Right lobe of liver (tissue), 4 donors: ENCODE measurements around the gene EOLA2.
A peak's percentile ranks its signal among the peaks of the same experiment; 100 is the strongest.

ENCODE experiments used
- POLR2A ChIP-seq: fragments of 450-650 bp; IDR thresholded peaks from one replicate; pipeline ENCODE4 v1.6.1; 2017; ENCODE audit warnings: antibody characterized with exemption, mild to moderate bottlenecking
- TF ChIP-seq, protein P1 (sequence below), 4 donors: fragments of 200-600 bp in 3 of 4; fragments of 450-650 bp in 1 of 4; IDR thresholded peaks; one replicate each; pipeline versions ENCODE4 v1.5.1 to v1.8.0; 2016 to 2022; ENCODE audit warnings: antibody characterized with exemption in 4 of 4, mild to moderate bottlenecking in 2 of 4
- donor health status: DM: no; HTN: no; CAD: no.
- donor health status: DM: no; HTN: no; CAD: no.
- donor health status: DM: no; HTN: yes; CAD: no.

DNA sequence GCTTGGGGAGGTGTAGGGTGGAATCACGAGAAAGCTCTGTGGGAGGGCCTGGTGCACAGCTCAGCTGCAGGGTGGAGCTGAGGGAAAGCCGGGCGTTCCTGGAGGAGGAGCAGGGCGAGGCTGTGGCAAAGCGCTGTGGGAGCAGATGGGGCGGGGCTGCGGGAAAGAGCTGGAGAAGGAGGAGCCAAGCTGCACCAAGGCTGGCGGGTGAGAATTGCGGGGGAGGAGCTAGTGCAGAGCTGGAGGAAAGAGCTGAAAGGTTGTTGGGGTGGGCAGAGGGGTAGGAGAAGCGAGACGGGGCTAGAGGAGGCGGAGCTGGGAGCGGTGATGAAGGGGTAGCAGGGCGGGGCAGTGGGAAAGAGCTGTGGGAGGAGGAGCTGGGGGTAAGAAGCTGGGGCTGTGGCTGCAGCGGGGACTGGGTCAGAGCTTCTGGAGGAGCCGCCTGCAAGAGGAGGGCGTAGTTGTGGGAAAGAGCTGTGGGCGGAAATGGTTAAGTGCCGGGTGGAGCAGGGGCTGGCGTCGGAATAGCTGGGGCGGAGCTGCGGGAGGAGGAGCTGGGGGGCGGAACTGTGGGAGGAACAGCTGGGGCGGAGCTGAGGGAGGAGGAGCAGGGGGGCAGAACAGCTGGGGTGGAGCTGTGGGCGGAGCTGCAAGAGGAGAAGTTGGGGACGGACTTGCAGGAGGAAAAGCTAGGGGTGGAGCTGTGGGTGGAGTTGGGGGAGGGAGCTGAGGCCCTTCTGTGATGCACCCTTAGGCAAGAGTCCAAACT is 1.8 kb upstream of the EOLA2 start:
- TF ChIP-seq, protein P1, sequence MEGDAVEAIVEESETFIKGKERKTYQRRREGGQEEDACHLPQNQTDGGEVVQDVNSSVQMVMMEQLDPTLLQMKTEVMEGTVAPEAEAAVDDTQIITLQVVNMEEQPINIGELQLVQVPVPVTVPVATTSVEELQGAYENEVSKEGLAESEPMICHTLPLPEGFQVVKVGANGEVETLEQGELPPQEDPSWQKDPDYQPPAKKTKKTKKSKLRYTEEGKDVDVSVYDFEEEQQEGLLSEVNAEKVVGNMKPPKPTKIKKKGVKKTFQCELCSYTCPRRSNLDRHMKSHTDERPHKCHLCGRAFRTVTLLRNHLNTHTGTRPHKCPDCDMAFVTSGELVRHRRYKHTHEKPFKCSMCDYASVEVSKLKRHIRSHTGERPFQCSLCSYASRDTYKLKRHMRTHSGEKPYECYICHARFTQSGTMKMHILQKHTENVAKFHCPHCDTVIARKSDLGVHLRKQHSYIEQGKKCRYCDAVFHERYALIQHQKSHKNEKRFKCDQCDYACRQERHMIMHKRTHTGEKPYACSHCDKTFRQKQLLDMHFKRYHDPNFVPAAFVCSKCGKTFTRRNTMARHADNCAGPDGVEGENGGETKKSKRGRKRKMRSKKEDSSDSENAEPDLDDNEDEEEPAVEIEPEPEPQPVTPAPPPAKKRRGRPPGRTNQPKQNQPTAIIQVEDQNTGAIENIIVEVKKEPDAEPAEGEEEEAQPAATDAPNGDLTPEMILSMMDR (IDR thresholded peaks at IDR 0.05) = no peak
- peak; percentile 70 for TF ChIP-seq POLR2A
